ENCODE results near the gene KRT73.

Gene KRT73

GRCh38 chr12:52616680-52617402 is 1.5 kb downstream of the KRT73 start:
- FAIRE-seq = no peak

DNA sequence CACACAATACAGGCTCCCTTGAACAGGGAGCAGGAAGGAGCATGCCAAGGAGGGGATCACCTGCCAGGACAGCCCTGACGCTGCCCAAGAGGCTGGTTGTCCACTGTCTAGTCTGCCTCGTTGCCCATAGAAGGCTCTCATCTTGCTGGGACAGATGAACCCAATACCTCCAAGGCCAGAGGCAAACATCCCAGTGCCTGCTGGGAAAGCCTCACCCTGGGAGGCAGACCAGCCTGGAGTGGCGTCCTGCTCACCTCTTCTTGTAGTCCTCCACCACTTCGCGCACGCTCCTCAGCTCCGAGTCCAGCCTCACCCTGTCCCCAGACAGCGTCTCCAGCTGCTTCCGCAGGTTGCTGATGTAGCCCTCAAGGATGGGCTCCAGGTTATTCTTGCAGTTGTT is 2.4 kb downstream of the KRT73 start:
- no peak for FAIRE-seq

DNA sequence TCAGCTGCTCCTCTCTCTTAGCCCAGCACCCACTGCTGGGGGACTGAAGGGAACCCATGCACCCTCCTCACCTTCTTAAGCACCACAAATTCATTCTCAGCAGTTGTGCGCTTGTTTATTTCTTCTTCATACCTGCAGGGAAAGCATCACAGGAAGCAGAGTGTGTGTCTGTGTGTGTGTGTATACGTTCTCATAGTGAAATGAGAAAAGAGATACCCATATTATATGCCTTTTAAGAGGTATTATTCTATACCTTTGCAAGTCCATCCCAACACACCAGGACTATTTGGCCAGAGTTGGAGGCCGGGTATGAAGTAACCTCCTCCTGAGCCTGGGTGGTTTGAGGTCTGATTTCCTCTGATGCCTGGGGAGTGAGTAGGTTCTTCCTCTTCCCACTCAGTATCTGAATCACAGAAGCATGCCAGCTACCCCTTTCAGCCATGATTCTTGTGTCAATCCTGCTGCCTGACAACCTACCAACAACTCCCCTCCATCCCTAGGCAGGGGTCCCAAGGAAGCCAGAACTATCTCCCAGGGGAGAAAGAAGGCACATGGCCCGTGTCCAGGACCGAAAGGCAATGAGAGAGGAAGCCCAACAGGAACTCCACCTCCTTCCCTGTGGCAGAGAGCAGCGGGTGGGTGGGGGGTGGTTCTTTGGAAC is 3.0 kb downstream of the KRT73 start:
- FAIRE-seq = no peak

DNA sequence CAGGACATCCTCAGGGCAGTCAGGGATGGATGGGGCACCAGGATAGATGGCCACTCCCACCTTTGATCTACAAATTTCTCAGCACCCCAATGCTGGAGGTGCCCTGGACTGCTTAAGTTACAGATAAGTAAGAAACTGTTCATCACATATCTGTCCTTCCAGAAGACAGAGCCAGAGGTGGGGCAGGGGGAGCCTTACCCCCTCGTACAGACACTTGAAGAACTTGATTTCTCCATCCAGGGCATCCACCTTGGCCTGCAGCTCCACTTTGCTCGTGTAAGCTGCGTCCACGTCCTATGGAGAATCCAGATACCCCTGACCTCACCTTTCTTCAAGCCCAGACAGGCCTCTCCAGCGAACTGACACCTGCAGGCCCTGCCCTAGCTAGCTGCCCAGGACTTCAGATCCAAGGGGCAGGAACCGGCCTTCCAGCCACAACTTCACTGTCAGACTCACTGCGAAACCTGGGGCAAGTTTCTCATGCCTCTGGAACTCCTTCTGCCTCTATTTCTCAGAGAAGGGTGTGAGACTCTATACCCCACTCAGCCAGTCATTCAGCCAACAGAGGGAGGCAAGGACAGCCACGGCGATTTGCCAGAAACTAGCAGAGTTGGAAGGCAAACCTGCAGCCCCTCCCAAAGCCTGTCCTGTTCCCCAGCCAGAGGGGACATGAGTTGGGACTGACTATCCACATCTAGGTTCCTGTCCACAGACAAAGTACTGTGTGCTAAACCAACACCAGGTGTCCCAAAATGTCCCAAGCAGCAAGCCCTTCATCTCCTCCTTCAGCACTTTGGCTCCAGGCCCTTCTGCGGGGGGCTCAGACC is 3.8 kb downstream of the KRT73 start:
- no peak for FAIRE-seq

DNA sequence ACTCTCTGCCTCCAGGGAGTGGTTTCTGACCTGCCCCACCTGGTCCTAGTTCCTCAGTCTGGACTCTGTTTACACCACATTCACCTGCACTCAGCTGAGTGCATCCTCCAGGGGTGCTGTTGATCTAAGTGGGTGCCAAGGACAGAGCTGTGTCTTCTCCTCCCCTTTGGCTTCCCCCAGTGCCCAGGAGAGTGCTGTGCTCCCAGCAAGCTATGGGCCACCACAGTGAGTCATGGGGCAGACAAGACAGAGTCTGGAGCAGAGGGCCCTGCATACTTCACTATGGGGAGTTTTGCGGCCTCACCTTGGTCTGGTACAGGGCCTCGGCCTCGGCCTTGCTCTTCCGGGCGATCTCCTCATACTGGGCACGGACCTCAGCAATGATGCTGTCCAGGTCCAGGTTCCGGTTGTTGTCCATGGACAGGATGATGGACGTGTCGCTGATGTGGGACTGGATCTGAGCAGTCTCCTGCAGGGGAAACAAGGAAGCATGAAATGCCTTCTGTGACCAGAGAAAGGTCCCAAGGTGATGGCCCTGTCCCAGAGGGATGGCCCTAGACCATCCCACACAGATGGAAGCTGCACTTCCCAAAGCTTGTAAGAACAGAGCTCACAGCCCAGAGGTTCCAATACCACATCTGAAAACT is 4.9 kb downstream of the KRT73 start:
- no peak for FAIRE-seq

GRCh38 chr12:52612431-52613383 is 5.7 kb downstream of the KRT73 start:
- FAIRE-seq = no peak

DNA sequence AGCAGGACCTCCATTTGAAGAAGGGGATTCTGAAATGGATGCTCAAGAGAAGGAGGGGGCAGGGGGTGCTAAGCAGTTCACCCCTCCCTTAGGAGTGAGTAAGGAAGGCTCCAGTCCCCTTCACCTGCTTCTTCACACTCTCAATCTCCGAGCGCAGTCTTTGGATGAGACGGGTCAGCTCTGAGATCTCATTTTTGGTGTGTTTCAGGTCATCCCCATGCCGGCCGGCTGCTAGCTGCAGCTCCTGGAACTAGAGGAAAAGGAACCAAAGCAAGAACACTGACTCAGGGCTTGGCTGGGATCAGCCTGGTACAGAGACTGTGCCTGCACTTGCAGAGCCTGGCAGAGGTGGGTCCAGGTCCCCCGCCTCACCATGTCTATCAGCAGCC is 7.3 kb downstream of the KRT73 start:
- FAIRE-seq = no peak

DNA sequence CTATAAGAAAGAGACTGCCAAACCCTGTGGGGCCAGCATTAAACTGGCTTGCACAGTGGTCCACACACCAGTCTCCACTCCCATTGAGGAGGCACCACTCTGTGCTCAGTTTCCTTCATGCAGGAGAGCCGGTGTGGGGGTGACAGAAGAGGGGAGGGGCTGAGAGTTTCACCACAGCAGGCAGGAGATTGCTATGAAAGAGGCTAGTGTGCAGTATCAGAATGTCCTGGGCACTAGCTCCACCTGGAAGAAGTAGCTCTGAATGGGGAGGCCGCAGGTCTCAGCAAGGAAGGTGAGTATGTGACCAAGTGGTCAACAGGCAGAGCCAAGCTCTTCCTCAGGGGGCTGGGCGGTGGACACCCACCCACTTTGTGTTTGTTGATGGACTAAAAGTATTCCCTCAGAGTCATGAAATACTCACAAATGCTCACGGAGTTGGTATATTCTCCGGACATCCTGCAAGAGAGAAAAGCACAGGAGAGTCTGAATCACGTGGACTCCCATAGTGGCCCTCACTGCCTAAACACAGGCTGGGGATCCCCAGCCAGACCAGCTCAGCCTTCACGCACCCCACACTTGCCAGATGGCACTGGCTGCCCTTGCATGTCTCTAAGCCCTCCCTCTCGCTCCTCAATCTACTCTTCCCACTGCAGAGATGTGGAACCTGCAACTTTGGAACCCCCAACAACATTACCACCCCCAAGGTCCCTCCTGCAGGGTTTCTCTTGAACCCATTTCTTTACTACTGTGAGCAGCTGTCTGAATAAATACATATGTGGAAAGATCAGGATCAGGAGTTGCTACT is 9.3 kb downstream of the KRT73 start:
- FAIRE-seq = no peak

GRCh38 chr12:52608161-52608560 is 10.2 kb downstream of the KRT73 start:
- no peak for FAIRE-seq

DNA sequence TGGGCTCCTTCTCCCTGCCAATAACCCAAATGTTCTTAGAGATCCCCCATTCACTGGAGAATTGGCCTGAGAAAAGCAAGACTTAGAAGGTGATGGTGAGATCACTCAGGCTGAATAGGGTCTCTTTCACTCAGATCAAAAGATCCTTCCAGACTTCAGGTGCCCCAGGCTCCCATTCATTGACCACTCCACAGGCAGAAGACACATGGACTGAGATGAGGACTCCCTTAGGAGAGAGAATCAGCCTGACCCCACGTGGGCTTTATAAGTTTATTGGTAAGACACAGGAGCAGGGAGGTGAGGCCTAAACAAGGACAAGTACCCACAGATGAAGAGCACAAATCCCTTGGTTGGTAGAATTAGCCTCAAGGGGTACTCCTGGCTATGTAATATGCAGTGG is 11.0 kb downstream of the KRT73 start:
- no peak for FAIRE-seq

DNA sequence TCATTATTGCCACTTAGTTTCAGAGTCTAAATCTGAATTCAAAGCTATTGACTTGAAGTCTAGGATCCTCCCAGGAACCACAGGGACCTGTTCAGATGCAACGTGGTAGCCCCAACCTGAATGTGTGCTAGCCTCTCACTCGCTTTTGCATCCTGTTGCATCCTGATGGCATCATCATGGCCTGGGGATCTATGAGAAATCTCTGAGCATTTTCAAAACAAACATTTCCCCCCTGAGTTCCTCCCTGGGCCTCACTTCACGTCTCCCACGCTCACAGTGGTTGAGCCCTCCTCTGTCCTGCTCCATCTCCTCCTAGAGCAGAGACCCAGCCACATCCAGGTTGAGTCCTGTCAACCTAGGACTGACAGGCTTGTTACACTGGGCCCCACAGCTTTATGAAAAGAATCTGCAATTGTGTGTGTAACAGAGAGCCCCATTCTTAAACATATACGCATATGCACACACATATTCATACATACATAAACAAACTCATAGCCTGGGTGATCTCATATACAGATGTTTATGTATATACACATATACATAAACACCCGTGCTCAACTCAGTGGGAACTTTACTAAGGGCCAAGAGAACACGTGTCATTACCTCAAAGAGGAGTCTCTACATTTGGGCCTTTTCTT is 11.7 kb downstream of the KRT73 start:
- FAIRE-seq = no peak

DNA sequence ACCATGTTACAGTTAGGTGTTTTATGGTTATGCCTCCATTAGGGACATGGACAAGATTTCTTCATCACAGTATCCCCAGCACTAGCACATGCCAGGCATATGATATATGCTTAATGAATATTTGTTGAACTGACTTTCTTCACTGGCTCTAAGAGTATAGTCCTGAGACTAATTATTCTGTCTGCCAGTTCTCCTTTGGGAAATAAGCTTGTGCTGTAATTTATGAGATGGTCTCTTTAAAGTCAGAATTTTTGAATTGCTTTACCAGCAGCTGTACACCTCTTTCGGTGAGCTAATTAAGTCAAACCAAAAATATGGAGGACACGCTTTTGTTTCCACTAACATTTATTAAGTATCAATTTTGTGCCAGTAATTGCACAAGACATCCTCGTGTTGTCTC is 12.3 kb downstream of the KRT73 start:
- FAIRE-seq = no peak

GRCh38 chr12:52605542-52605941 is 12.8 kb downstream of the KRT73 start:
- FAIRE-seq = no peak

GRCh38 chr12:52604859-52605258 is 13.5 kb downstream of the KRT73 start:
- no peak for FAIRE-seq

- no peak for FAIRE-seq
Observed at GRCh38 chr12:52603314-52603713, 15.0 kb downstream of the KRT73 start.

DNA sequence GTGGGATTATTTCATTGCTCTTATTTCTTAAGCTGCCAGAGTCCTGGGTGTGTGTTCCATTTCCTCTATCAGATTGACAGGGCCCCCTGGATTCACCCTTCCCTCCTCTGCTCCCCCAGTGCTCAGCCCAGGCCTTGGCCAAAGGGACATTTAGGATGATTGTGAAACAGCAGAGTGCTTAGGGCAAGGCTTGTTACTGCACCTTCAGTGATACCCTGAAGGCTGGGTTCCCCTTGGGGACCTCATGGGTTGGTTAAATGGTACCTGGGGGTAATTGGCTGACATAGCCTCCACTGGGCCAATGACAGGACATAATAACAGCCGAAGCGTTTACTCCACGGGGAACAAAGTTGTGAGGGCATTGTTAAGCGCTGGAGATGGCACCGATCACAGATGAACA is 15.8 kb downstream of the KRT73 start:
- FAIRE-seq = no peak

DNA sequence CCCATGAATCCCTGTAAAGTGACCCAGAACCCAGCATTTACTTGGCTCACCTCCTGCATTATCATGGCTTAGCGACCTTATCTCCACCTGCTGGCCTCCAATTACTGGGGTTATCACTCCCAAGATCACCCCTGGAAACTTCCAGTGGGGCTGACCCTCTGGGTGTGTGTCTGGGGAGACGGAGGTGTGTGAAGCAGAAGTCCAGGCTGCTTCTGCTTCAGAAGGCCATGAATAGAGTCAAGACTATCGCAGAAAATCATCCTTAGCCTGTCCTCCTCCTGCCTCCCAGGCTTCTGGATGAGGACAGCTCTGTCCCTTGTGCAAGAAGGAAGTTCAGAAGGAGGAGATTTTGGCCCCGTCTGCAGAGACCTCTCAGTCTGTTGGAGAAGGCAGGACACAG is 16.7 kb downstream of the KRT73 start:
- no peak for FAIRE-seq

- no peak for FAIRE-seq
Observed at GRCh38 chr12:52600941-52601481, 17.3 kb downstream of the KRT73 start, which contains the start of gene KRT72. Gene KRT72, minus strand, starts transcription at chr12:52601463. Its CDS starts 11 bp downstream, at chr12:52601452.

GRCh38 chr12:52600475-52600874 is 17.9 kb downstream of the KRT73 start:
- no peak for FAIRE-seq

GRCh38 chr12:52600071-52600470 is 18.3 kb downstream of the KRT73 start:
- FAIRE-seq = no peak
